HL-60/S4 (cell line): ENCODE data around the gene INPP5K.

Experiments used
- in situ Hi-C: fragments of 300-500 bp; cut with MboI; formaldehyde crosslinking; loops from 2 replicates; pipeline ENCODE4 v1.14.3; 2022; ENCODE audit warnings: low sequenced_read_pairs

Gene INPP5K

DNA sequence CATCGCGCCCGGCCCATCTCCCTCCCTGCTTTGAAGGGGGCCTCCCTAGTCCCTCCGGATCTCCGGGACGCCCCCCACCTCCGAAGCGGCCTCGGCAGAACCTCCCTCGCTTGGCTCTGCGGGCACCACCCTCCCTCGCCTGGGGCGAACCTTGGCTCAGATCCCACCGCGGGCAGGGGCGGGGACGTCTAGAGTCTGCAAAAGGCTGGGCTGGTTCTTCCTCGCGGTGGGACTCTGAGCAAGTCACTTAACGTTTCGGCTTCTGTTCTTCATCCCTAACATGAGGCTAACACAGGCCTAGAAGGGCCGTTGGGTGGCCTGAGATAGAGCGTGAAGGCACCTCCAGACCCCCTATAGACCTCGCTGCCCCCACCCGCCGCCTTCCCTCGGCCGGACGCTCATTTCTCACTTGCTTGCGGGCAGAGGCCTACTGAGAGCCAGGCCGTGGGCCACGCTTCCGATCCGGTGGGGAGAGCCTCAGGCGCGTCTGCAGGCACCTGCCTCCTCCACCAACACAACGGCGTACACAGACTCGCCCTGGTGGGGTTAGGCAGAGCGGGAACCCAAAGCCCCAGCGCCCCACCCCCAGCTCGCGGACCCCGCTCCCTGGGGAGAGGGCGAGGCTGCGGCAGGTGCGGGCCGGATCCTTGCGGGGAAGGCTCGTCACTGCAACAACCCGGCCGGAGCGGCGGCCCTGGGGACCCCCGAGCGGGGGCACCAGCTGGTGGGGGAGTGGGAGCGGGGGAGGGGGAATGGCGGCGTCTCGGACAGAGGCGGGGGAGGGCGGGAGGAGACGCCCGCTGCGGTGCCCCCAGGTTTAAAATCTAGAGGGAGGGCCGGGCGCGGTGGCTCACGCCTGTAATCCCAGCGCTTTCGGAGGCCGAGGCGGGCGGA is 29.4 kb downstream of the INPP5K start:
- in situ Hi-C loops = no loop called here

GRCh38 chr17:1485423-1486376 is 30.7 kb downstream of the INPP5K start:
- in situ Hi-C loops = no loop called here

GRCh38 chr17:1484676-1485422 is 31.6 kb downstream of the INPP5K start:
- in situ Hi-C loops = no loop called here

GRCh38 chr17:1484060-1484535 is 32.3 kb downstream of the INPP5K start:
- in situ Hi-C loops = no loop called here

DNA sequence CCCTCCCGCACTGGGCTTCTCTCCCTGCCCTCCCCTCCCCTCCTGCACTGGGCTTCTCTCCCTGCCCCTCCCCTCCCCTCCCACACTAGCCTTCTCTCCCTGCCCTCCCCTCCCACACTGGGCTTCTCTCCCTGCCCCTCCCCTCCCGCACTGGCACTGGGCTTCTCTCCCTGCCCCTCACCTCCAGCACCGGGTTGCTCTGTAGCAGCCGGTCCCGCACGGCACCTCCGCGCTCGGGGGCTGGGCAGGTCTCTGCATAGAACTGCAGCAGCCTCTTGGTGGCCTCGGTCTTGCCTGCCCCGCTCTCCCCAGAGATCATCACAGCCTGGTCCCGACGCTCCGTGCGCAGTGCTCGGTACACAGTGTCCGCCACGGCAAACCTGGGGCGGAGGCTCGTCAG is 33.7 kb downstream of the INPP5K start:
- in situ Hi-C loops = no loop called here

DNA sequence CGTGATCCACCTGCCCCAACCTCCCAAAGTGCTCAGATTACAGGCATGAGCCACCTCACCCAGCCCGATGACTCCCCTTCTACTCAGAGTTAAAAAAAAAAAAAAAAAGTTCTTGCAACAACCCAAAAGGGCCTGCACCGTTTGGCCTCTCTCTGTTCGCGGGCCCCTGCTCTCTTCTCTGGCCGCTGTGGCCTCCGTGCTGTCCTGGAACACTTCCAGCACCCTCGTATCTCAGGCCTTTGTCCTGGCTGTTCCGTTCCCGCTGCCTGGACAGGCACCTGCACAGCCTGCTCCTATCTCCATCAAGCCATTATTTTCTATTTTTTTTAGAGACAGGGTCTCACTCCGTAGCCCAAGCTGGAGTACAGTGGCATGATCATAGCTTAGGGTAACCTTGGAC is 34.7 kb downstream of the INPP5K start:
- in situ Hi-C loops = no loop called here

GRCh38 chr17:1480747-1481465 is 35.5 kb downstream of the INPP5K start:
- in situ Hi-C loops = no loop called here

DNA sequence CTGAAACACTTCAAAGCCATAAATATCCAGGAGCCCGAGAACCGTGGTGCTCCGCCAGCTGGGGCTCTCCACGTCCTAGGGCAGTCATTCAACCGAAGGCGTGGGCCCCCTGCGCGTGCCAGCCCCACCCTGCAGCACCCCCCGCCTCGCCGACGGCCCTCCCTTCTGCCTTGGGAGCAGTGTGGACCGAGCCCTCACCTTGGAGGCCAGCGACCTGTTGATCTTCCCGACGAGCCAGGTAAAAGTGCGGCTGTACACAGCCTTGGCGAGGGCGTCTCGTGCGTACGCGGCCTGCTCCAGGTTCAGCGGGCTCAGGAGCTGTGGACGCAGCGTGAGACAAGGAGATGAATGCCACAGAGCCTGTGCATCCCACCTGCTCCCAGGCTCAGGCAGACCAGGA is 38.0 kb downstream of the INPP5K start:
- in situ Hi-C loops = no loop called here

- in situ Hi-C loops = no loop called here
Measured at GRCh38 chr17:1475321-1475854, 41.0 kb downstream of the INPP5K start.

DNA sequence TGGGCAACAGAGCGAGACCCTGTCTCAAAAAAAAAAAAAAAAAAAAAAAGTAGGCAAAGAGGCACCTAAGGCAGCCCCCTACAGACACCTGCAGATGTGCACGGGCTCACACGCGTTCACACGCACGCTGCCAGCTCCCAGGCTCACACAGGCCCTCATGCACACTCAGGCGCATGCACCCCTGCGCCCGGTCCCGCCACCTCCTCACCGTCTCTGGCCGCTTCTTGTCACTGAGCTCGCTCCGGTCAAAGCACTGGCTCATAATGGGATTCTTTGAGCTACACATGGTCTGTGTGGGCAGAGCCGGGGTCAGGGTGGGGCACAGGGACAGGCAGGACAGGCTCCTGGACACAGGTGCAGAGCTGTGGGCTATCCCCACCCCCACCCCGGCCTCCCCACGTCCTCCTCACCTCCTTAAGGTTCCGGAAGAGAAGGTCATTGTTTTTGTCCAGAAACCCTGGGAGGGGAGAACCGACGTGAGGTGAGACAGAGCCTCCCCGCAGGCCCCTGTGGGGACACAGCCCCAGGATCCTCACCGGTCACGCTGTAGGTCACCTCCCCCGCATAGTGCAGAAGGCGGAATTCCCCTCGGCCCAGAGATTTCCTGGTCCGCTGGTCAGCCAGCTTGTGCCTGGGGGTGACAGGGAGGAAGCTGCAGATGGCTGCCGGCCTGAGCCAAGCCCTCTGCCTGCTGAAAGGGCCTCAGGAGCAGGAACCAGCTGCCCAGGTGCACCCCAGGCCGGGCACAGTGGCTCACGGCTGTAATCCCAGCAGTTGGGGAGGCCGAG is 41.8 kb downstream of the INPP5K start:
- in situ Hi-C loops = no loop called here

DNA sequence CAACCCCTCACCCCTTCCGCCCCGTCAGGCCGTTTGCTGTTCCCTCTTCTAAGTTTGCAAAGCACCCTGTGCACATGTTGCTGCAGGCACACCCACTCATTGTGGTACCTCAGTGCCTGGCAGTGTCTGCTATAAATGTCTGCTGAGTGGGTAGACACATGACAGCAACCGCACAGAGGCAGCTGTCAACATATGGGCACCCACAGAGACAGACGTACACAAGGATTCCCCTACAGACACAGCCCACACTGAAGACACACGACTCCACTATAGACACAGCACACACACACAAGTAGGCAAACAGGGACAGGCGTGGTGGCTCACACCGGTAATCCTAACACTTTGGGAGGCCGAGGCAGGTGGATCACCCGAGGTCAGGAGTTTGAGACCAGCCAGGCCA is 42.6 kb downstream of the INPP5K start:
- in situ Hi-C loops = no loop called here

DNA sequence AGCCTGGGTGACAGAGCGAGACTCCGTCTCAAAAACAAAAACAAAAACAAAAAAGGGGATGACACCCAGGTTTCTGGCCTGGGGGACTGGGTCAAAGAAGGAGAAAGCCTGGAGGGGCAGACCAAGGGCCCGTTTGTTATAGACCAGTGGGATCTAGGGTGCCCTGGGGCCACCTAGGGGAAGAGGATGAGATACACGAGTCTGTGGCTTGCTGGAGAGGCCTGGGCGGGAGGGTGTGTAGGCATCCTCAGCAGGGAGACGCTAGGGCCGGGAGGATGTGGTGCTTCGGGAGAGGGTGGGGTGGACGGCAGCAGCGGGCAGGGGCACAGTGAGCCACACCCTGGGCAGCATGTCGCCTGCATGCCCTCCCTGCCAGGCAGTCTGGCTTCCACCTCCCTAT is 43.2 kb downstream of the INPP5K start:
- in situ Hi-C loops = no loop called here

DNA sequence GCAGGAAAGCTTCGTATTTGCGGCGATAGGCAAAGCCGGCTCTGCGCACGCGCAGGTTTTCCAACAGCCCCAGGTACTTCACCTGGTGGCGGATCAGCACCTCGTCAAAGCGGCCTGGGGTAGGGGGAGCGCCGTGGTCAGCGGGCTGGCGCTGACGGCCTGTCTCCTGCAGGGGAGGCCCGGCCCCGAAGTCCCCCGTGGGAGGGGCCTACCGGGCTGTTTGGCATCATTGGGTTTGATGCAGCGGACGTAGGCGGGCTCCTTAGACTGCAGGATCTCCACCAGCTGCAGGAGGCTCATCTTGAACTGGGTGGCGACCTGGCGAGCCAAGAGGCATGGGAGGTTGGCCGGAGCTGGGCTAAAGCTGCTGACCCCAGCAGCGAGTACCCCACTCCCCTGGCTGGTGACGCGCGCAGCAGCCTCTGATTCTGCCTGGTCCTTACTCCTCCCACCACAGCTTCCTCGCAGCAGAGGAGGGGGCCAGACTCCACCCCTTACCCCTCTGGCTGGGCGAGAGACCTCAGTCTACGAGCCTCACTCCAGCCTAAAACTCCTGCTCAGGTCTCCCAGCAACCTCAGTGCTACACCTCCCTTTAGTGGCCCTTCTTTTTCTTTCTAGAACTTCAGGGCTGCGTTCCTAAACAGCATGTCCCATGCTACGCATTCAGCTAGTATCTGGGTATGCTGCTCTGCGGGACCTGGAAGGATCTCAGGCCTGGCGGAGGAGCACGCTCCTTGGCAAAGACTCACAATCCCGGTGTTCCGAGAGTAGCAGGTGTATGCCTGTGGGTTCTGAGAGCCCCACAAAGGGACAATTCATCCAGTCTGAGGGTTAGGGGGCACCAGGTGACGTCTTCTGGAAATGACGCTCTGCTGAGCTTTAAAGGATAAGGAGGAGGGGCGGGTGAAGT is 44.2 kb downstream of the INPP5K start:
- in situ Hi-C loops = no loop called here

DNA sequence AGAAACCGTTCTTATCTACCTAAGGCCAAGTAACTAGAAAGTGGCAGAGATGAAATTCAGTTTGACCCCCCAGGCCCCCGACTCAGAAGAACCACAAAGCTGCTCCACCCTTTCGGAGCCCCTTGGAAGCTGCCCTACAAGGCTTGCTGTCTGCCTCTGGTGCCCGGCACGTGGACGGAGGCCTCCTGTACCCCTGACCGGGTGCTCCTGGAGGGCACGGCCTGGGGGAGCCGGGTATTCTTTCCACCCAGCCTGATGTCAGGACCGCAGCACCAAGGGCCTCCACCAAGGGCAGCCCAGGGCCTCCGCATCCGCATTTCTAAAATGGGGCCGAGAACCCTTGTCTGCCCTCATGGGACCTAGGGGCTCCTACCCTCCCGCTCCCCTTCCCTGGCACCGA is 44.9 kb downstream of the INPP5K start:
- in situ Hi-C loops = no loop called here

GRCh38 chr17:1470755-1471462 is 45.5 kb downstream of the INPP5K start:
- in situ Hi-C loops = no loop called here

GRCh38 chr17:1470071-1470754 is 46.2 kb downstream of the INPP5K start:
- in situ Hi-C loops = no loop called here

DNA sequence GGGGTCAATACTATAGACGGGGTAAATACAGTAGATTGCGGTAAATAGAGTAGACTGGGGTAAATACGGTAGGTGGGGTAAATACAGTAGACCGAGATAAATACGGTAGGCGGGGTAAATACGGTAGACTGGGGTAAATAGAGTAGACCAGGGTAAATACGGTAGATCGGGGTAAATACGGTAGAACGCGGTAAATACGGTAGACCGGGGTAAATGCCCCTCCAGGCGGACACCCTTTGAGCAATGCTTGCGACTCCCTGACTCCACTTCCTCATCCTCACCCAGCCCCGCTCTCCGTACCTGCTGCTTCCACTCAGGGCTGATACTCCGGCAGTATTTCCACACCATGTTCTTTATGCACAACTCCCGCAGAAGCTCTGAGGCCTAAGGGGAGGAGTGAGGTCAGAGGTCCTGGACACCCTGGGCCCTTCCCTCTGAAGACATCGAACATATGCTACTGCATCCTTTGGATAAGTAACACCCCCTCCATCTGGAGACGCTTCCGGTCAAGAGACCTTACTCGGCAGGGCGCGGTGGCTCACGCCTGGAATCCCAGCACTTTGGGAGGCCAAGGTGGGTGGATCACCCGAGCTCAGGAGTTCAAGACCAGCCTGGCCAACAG is 47.1 kb downstream of the INPP5K start:
- in situ Hi-C loops = no loop called here
